SH-SY5Y (cell line): ENCODE data around the gene FAM3B.

Experiments used
- GATA2 ChIP-seq: IDR thresholded peaks from 2 replicates; pipeline ENCODE4 v1.6.1; 2011; ENCODE audit warnings: mild to moderate bottlenecking, low read depth, low read length
- GATA3 ChIP-seq: IDR thresholded peaks from 2 replicates; pipeline ENCODE4 v1.6.1; 2011; ENCODE audit warnings: low read depth, mild to moderate bottlenecking, low read length, moderate library complexity

FAM3B gene

DNA sequence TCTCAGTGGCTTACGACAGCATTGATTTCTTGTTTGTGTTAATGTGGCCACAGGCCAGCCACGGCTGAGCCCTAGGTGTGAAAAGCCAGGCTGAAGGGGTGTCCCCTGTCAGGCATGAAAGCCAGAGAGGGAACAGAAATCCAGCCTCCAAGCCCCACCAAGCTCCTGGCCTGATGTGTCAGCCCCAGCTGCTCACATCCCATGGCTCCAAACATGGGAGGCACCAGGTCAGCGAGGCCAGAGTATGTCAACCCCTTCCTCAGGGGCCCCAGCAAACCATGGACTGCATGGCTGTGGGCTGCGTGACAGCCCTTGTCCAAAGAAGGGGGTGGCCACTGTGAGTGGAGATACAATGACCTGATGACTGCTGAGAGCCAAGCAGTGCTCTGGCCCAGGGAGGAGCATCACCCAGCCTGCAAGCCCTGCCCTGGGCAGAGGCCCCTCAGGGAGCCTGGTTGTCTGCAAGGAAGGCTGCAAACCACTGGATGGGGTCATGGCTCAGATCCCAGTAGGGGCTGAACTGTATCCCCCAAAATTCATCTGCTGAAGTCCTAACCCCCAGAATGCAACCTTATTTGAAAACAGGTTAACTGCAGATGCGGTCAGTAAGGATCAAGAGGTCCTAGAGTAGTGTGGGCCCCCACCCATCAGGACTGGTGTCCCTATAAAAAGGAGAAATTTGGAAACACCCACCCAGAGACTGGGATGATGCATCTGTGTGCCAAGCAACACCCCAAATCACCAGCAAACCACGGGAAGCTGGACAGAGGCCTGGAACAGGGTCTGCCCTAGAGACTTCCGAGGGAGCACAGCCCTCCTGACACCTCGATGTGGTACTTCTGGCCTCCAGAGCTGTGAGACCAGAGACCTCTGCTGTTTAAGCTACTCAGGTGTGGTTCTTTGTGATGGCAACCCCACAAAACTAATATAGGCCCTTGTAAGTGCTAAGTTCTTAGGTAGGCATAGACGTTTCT lies 41.9 kb downstream of the FAM3B start:
- TF ChIP-seq GATA3 (no peak), GATA2 (no peak)

GRCh38 chr21:41359286-41359685 lies 42.7 kb downstream of the FAM3B start:
- TF ChIP-seq GATA2 (no peak), GATA3 (no peak)

- TF ChIP-seq GATA3 = no peak
- no peak for TF ChIP-seq GATA2
Measured at GRCh38 chr21:41360072-41360821, 43.6 kb downstream of the FAM3B start.

GRCh38 chr21:41361053-41361785 lies 44.6 kb downstream of the FAM3B start:
- no peak for TF ChIP-seq GATA2
- TF ChIP-seq GATA3 = no peak

- TF ChIP-seq GATA2 (no peak), GATA3 (no peak)
Measured at GRCh38 chr21:41361786-41362604, 45.4 kb downstream of the FAM3B start, which contains the start of gene MX2. Gene MX2, plus strand, starts transcription at chr21:41362027. Its CDS starts 14,880 bp downstream, at chr21:41376907.

- TF ChIP-seq GATA3 (no peak), GATA2 (no peak)
Measured at GRCh38 chr21:41362605-41363369, 46.2 kb downstream of the FAM3B start.

DNA sequence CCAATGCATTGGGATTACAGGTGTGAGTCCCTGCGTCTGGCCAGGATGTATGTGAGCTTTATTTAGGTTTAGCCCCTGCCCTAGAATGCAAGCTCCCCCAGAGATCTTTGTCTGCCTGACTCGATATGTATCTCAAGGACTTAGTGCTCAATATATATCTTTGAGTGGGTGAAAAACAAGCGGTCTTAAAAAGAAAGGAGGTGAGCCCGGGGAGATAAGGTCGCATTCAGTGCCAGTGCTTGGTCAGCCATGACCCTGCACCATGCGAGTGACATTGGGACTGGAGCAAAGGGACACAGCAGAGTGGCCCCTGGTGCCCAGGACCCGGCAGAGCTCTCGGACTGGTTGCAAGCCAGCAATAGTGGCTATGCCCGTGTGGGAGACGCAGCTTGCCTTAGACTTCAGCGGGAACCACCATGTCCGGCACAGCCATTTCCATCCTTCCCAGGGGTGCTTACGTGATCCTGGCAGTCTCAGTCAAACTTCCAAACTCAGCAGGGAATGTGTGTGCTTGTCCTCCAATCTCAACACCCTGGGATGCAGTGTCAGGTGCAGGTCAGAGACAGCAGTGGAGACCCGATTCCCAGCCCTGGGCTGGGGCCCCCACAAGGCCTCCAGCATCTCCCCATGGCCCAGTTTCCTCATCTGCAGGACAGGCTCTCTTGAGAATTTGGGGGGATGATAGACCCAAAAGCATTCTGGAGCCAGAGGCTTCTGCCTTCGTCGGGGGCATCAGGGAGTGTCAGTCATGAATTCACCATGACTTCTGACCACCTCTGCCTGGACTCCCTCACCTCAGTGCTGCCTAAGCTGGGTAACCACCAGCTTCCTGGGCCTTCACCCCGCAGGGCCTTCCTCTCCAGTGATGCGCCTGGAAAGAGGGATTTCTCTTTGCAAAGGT lies 47.0 kb downstream of the FAM3B start:
- TF ChIP-seq GATA2 (no peak), GATA3 (no peak)

DNA sequence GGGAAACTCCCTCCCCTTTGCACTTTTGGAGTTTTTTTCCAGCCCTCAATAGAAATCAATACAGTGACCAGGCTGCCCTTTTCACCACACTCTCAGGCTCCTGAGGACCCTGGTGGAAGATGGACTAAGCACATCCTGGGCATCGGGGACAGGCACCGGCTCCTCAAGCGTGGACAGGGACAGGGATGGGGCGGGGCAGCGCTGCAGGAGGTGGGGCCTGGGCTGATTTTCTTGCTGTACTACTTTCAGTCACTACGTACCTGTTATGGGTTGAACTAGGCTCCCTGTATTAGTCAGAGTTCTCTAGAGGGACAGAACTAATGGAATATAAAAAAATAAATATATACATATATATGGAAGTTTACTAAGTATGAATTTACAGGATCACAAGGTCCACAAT lies 47.7 kb downstream of the FAM3B start:
- TF ChIP-seq GATA2 = no peak
- no peak for TF ChIP-seq GATA3

- TF ChIP-seq GATA2 (no peak), GATA3 (no peak)
Measured at GRCh38 chr21:41365377-41366107, 48.9 kb downstream of the FAM3B start.

GRCh38 chr21:41366522-41367151 lies 50.0 kb downstream of the FAM3B start:
- TF ChIP-seq GATA2 (no peak), GATA3 (no peak)

DNA sequence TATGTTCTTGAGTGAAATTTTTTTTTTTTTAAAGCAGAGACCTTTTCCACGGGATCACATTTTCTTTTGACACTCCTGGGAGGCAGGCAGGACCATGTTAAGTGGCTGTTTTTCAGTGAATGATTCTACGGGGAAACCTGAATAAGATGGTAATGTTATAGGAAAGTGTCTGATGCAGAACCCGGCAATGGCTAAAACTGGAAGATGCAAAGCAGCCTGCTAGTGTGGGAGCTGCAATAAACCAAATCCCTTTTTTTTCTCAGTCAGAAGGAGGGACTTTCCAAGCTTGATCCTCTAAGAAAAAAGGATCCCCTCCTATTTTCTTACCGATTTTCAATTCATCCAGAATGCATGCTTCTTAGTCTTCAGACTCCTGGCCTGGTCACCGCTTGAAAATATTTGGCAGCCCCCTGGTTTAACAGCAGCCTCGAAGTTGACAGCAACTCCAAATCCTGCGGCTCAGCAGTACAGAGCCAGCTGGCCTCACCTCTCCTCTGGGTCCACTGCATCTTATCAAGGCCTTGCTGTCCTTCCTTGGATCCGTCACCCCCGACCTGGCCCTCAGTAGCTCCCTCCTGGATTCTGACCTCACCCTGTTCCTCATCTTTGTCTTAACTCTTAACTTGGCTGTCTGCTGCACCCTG lies 50.8 kb downstream of the FAM3B start:
- TF ChIP-seq GATA2 (no peak), GATA3 (no peak)
